Liver (tissue), 9 donors: Measurements from ENCODE around the gene ERCC6L2. TPM values are rescaled to one million over a fixed set of nuclear protein-coding genes. Genes with fewer than 3 reads are reported as not detected.

ENCODE experiments used
- DNase-seq: peaks from one replicate; pipeline ENCODE4 v3.0.0-alpha.2; 2017; ENCODE audit warnings: low spot score
- H3K27ac ChIP-seq, 2 donors: one replicate each; pipeline ENCODE4 v1.7.0; 2013; ENCODE audit warnings: inconsistent platforms in 2 of 2, low read length in 2 of 2, control low read depth in 1 of 2, low read depth in 1 of 2, mild to moderate bottlenecking in 1 of 2
- H3K27me3 ChIP-seq, 4 donors: one replicate each; pipeline versions ENCODE4 v1.6.1 to v1.7.0; 2013; ENCODE audit warnings: low read length in 3 of 4, inconsistent platforms in 1 of 4, mild to moderate bottlenecking in 1 of 4, moderate library complexity in 1 of 4; ENCODE audit not compliant: control insufficient read depth in 4 of 4, insufficient read depth in 4 of 4
- H3K36me3 ChIP-seq, 4 donors: one replicate each; pipeline versions ENCODE4 v1.6.1 to v1.7.0; 2013; ENCODE audit warnings: low read length in 3 of 4, mild to moderate bottlenecking in 3 of 4, low read depth in 1 of 4, moderate library complexity in 1 of 4; ENCODE audit not compliant: control insufficient read depth in 4 of 4, insufficient read depth in 3 of 4
- H3K4me1 ChIP-seq, 4 donors: one replicate each; pipeline versions ENCODE4 v1.6.1 to v1.7.0; 2013; ENCODE audit warnings: low read length in 3 of 4, mild to moderate bottlenecking in 3 of 4, moderate library complexity in 1 of 4; ENCODE audit not compliant: control insufficient read depth in 4 of 4, insufficient read depth in 4 of 4
- H3K4me3 ChIP-seq, 3 donors: one replicate each; pipeline versions ENCODE4 v1.6.1 to v1.7.0; 2013; ENCODE audit warnings: low read length in 3 of 3, control low read depth in 1 of 3, low read depth in 1 of 3, mild to moderate bottlenecking in 1 of 3
- H3K9ac ChIP-seq, 2 donors: one replicate each; pipeline ENCODE4 v1.7.0; 2013; ENCODE audit warnings: low read length in 2 of 2, mild to moderate bottlenecking in 2 of 2, moderate library complexity in 2 of 2, control low read depth in 1 of 2, low read depth in 1 of 2
- H3K9me3 ChIP-seq, 4 donors: one replicate each; pipeline versions ENCODE4 v1.6.1 to v1.7.0; 2013; ENCODE audit warnings: low read length in 3 of 4; ENCODE audit not compliant: control insufficient read depth in 4 of 4
- ATF3 ChIP-seq: IDR thresholded peaks from 2 replicates; pipeline ENCODE4 v1.6.1; 2016; ENCODE audit warnings: antibody characterized with exemption
- EGR1 ChIP-seq, 2 donors: IDR thresholded peaks; 2 replicates each; pipeline ENCODE4 v1.6.1; 2016 to 2018; ENCODE audit warnings: antibody characterized with exemption in 2 of 2, low read depth in 2 of 2
- FOXA1 ChIP-seq: IDR thresholded peaks from 2 replicates; pipeline ENCODE4 v1.6.1; 2016; ENCODE audit warnings: antibody characterized with exemption
- FOXA2 ChIP-seq: IDR thresholded peaks from 2 replicates; pipeline ENCODE4 v1.6.1; 2016; ENCODE audit warnings: antibody characterized with exemption
- GABPA ChIP-seq, 2 donors: IDR thresholded peaks in 1 of 2; conservative IDR thresholded peaks in 1 of 2; 2 replicates each; pipeline ENCODE4 v1.6.1; 2016; ENCODE audit warnings: antibody characterized with exemption in 2 of 2, mild to moderate bottlenecking in 1 of 2, moderate library complexity in 1 of 2
- HNF4A ChIP-seq, 2 donors: conservative IDR thresholded peaks; 2 replicates each; pipeline ENCODE4 v1.6.1; 2016; ENCODE audit warnings: antibody characterized with exemption in 2 of 2, mild to moderate bottlenecking in 2 of 2
- HNF4G ChIP-seq: IDR thresholded peaks from 2 replicates; pipeline ENCODE4 v1.6.1; 2016; ENCODE audit warnings: antibody characterized with exemption
- JUND ChIP-seq, 2 donors: IDR thresholded peaks; 2 replicates each; pipeline ENCODE4 v1.6.1; 2016; ENCODE audit warnings: antibody characterized with exemption in 2 of 2
- MAX ChIP-seq: IDR thresholded peaks from 2 replicates; pipeline ENCODE4 v1.6.1; 2016; ENCODE audit warnings: antibody characterized with exemption
- NR2F2 ChIP-seq: IDR thresholded peaks from 2 replicates; pipeline ENCODE4 v1.6.1; 2016; ENCODE audit warnings: antibody characterized with exemption
- RAD21 ChIP-seq, 2 donors: IDR thresholded peaks; 2 replicates each; pipeline ENCODE4 v1.6.1; 2016; ENCODE audit warnings: antibody characterized with exemption in 2 of 2, mild to moderate bottlenecking in 2 of 2
- RXRA ChIP-seq, 2 donors: IDR thresholded peaks; 2 replicates each; pipeline ENCODE4 v1.6.1; 2017 to 2018; ENCODE audit warnings: antibody characterized with exemption in 2 of 2, mild to moderate bottlenecking in 1 of 2
- SP1 ChIP-seq: IDR thresholded peaks from 2 replicates; pipeline ENCODE4 v1.6.1; 2018; ENCODE audit warnings: antibody characterized with exemption, mild to moderate bottlenecking
- TAF1 ChIP-seq: conservative IDR thresholded peaks from 2 replicates; pipeline ENCODE4 v1.6.1; 2016; ENCODE audit warnings: antibody characterized with exemption, mild to moderate bottlenecking
- YY1 ChIP-seq: IDR thresholded peaks from 2 replicates; pipeline ENCODE4 v1.6.1; 2016; ENCODE audit warnings: antibody characterized with exemption, mild to moderate bottlenecking
- ZBTB33 ChIP-seq: IDR thresholded peaks from 2 replicates; pipeline ENCODE4 v1.6.1; 2016; ENCODE audit warnings: antibody characterized with exemption
- WGBS: extraction: QIAGEN DNeasy Blood & Tissue Kit; methylation state at CpG from one replicate; pipeline ENCODE4 v1.1.7; 2013; 5-methylcytosine and 5-hydroxymethylcytosine counted together
- polyA plus RNA-seq, 2 donors: library from polyadenylated mRNA; stranded (reverse) in 1 of 2; unstranded in 1 of 2; fragments of 200-250 nt in 1 of 2; fragments of >200 nt in 1 of 2; fragmentation: Nextera tagmentation in 1 of 2; extraction: Ambion mirVana in 1 of 2; gene quantifications; one replicate each; pipeline versions ENCODE4 v1.2.1 to v1.2.3, GENCODE V29; 2013 to 2015
- total RNA-seq, 2 donors: library from RNA; depleted of rRNA; stranded (reverse); fragments of >200 nt; gene quantifications; one replicate each; pipeline ENCODE4 v1.2.3, GENCODE V29; 2014
- donor health status: healthy.
- donor health status: healthy.
- donor health status: healthy.
- donor health status: healthy.
- donor health status: healthy.

ERCC6L2 gene
- total and polyA plus RNA-seq, 4 donors, result 4.7 to 46.0 (median 22.0) TPM

GRCh38 chr9:95890594-95890993, 15.1 kb downstream of the ERCC6L2 start:
- 98% methylated on average over 4 of the region's 4 CpGs for WGBS
- H3K4me1 ChIP-seq, result no peaks in the 10 kb centered on the region
- H3K27me3 ChIP-seq, result no peaks in the 10 kb centered on the region
- TF ChIP-seq NR2F2 (no peak), FOXA2 (no peak), HNF4A (conservative IDR thresholded peaks at IDR 0.05) (no peak), TAF1 (no peak)
- no peak overlapping the region for H3K4me3 ChIP-seq
- H3K27ac ChIP-seq, result no peak overlapping the region
- peaks cover 0 to 6% (median under 1%) of the 10 kb centered on the region in 4 donors for H3K36me3 ChIP-seq
- H3K9me3 ChIP-seq, result no peaks in the 10 kb centered on the region
- H3K9ac ChIP-seq, result no peak overlapping the region
- DNase-seq, result no peak

- no peak for DNase-seq
- no peak overlapping the region for H3K27ac ChIP-seq
- H3K9ac ChIP-seq, result no peak overlapping the region
- H3K9me3 ChIP-seq, result no peaks in the 10 kb centered on the region
- WGBS, result 97% methylated on average over 8 of the region's 8 CpGs
- TF ChIP-seq EGR1 (IDR thresholded peaks at IDR 0.05; ENCODE audit: low read depth in 2 of 2), result no peak
- no peak for TF ChIP-seq JUND (IDR thresholded peaks at IDR 0.05)
- TF ChIP-seq FOXA2, result no peak
- TF ChIP-seq SP1, result no peak
- no peak for TF ChIP-seq FOXA1
- H3K4me1 ChIP-seq, result no peaks in the 10 kb centered on the region
- no peaks in the 10 kb centered on the region for H3K27me3 ChIP-seq
- H3K4me3 ChIP-seq, result no peak overlapping the region
- H3K36me3 ChIP-seq, result peaks cover 0 to 6% (median under 1%) of the 10 kb centered on the region in 4 donors
These were observed 15.7 kb downstream of the ERCC6L2 start for GRCh38 chr9:95891067-95891671.

- Histone ChIP-seq H3K27ac (no peak overlapping the region), H3K4me3 (no peak overlapping the region), H3K9me3 (no peaks in the 10 kb centered on the region), H3K4me1 (no peaks in the 10 kb centered on the region), H3K36me3 (peaks cover 0 to 2% (median 0%) of the 10 kb centered on the region in 4 donors), H3K27me3 (no peaks in the 10 kb centered on the region), H3K9ac (no peak overlapping the region)
- 95% methylated on average over 2 of the region's 2 CpGs for WGBS
- DNase-seq, result no peak
- no peak for TF ChIP-seq ZBTB33
- no peak for TF ChIP-seq NR2F2
- TF ChIP-seq FOXA2, result no peak
These were observed 17.2 kb downstream of the ERCC6L2 start for GRCh38 chr9:95892690-95893089.

GRCh38 chr9:95896580-95896979, 21.1 kb downstream of the ERCC6L2 start:
- H3K9ac ChIP-seq, result no peak overlapping the region
- H3K27ac ChIP-seq, result no peak overlapping the region
- no peak overlapping the region for H3K4me3 ChIP-seq
- peaks cover 0 to 1% (median under 1%) of the 10 kb centered on the region in 4 donors for H3K36me3 ChIP-seq
- WGBS, result over 99% methylated on average over 2 of the region's 2 CpGs
- H3K4me1 ChIP-seq, result peaks cover 0 to 4% (median 4%) of the 10 kb centered on the region in 4 donors
- no peaks in the 10 kb centered on the region for H3K9me3 ChIP-seq
- TF ChIP-seq ZBTB33 (no peak), JUND (IDR thresholded peaks at IDR 0.05) (no peak), ATF3 (no peak), HNF4G (no peak), GABPA (IDR thresholded peaks at IDR 0.05 in 1 of 2, conservative IDR thresholded peaks at IDR 0.05 in 1 of 2) (no peak), NR2F2 (no peak), TAF1 (no peak), RXRA (IDR thresholded peaks at IDR 0.05) (no peak), YY1 (no peak), FOXA2 (no peak), RAD21 (IDR thresholded peaks at IDR 0.05) (no peak), FOXA1 (no peak), SP1 (no peak), EGR1 (IDR thresholded peaks at IDR 0.05; ENCODE audit: low read depth in 2 of 2) (no peak), MAX (no peak)
- H3K27me3 ChIP-seq, result no peaks in the 10 kb centered on the region
- no peak for DNase-seq
